H1 (cell line): Measurements from ENCODE around the gene SEMA3F. TPM values are rescaled to one million over a fixed set of nuclear protein-coding genes. Genes with fewer than 3 reads are reported as not detected.

Experiments
- ATF3 ChIP-seq: IDR thresholded peaks from 2 replicates; pipeline ENCODE4 v1.6.1; 2011; ENCODE audit warnings: low read depth, mild to moderate bottlenecking, low read length; ENCODE audit not compliant: insufficient read depth
- CBX5 ChIP-seq: fragments of 300-800, 300-1000 bp; sonication (generic); IDR thresholded peaks from 2 replicates; pipeline ENCODE4 v1.7.1; 2016; ENCODE audit warnings: antibody characterized with exemption, low read length, low read depth
- CHD7 ChIP-seq: fragments of 300-600 bp; sonication (generic); IDR thresholded peaks from 2 replicates; pipeline ENCODE4 v1.7.1; 2012; ENCODE audit warnings: low read length, moderate library complexity, mild to moderate bottlenecking, inconsistent platforms; ENCODE audit not compliant: insufficient replicate concordance
- EZH2 ChIP-seq: fragments of 200-600 bp; sonication (generic); IDR thresholded peaks from 2 replicates; pipeline ENCODE4 v1.7.1; 2012; ENCODE audit warnings: low read depth, mild to moderate bottlenecking, moderate library complexity, low read length, inconsistent platforms; ENCODE audit not compliant: severe bottlenecking
- KDM5A ChIP-seq: fragments of 200-600 bp; IDR thresholded peaks from 2 replicates; pipeline ENCODE4 v1.7.1; 2012; ENCODE audit warnings: mild to moderate bottlenecking, low read length, inconsistent platforms, mixed read lengths
- NANOG ChIP-seq: IDR thresholded peaks from 2 replicates; pipeline ENCODE4 v1.6.1; 2011; ENCODE audit warnings: low read length, low read depth, mild to moderate bottlenecking, inconsistent platforms; ENCODE audit not compliant: insufficient read depth, poor library complexity, severe bottlenecking
- RFX5 ChIP-seq: IDR thresholded peaks from 2 replicates; pipeline ENCODE4 v1.6.1; 2011; ENCODE audit warnings: low read depth, low read length, improper control_type of control experiment, borderline replicate concordance
- SP4 ChIP-seq: IDR thresholded peaks from 2 replicates; pipeline ENCODE4 v1.6.1; 2012; ENCODE audit warnings: low read length, inconsistent platforms
- TAF7 ChIP-seq: optimal IDR thresholded peaks from 2 replicates; pipeline ENCODE3; 2011; ENCODE audit warnings: low read depth, mild to moderate bottlenecking, inconsistent platforms, low read length, moderate library complexity, borderline replicate concordance
- TBP ChIP-seq: IDR thresholded peaks from 2 replicates; pipeline ENCODE4 v1.6.1; 2011; ENCODE audit warnings: low read depth, low read length, improper control_type of control experiment
- TCF12 ChIP-seq: IDR thresholded peaks from 2 replicates; pipeline ENCODE4 v1.6.1; 2011; ENCODE audit warnings: low read depth, mild to moderate bottlenecking, low read length
- polyA plus RNA-seq, 7 experiments: library from polyadenylated mRNA; depleted of rRNA in 3 of 7; stranded (reverse) in 5 of 7; unstranded in 2 of 7; fragments of >200 nt in 5 of 7; fragments of 200-250 nt in 2 of 7; gene quantifications; 1 replicate in 5 of 7; 2 replicates in 1 of 7; 4 replicates in 1 of 7; pipeline versions ENCODE4 v1.2.1 to v1.2.3, GENCODE V29; 2011 to 2013; ENCODE audit warnings: missing spikeins in 2 of 7, mixed read lengths in 2 of 7
- total RNA-seq: library from RNA; stranded (reverse); fragmentation: NEBNext Ultra II Directional; extraction: Animal tissue kit (Norgen Biotek cat#: 25700); gene quantifications from 2 replicates; pipeline ENCODE4 v1.2.1, GENCODE V29; 2021

Gene SEMA3F
- total and polyA plus RNA-seq, 2 of the 8 experiments (the other 6 are each of a cell fraction or from before 2014, with no cell fraction given), result 20.3 to 37.0 TPM

GRCh38 chr3:50192124-50192523 is 37.0 kb downstream of the SEMA3F start (continued):
- TF ChIP-seq CHD7, result no peak
- TF ChIP-seq NANOG, result no peak
- TF ChIP-seq TCF12, result no peak
- no peak for TF ChIP-seq RFX5
- TF ChIP-seq EZH2, result no peak
- no peak for TF ChIP-seq SP4
- no peak for TF ChIP-seq ATF3
- TF ChIP-seq TAF7, result no peak
- TF ChIP-seq KDM5A, result no peak
- TF ChIP-seq CBX5, result no peak
- no peak for TF ChIP-seq TBP
